HepG2 (cell line): Measurements from ENCODE around the gene RPL36AL. TPM values are rescaled to one million over a fixed set of nuclear protein-coding genes. Genes with fewer than 3 reads are reported as not detected.

Experiments used
- ELF3 ChIP-seq: IDR thresholded peaks from 2 replicates; pipeline ENCODE4 v1.6.1; 2016; ENCODE audit warnings: missing genetic modification reagents, missing compliant biosample characterization
- HOXA7 ChIP-seq: sonication (generic); formaldehyde crosslinking; IDR thresholded peaks from 2 replicates; pipeline ENCODE4 v1.8.1; 2022; ENCODE audit warnings: mild to moderate bottlenecking, missing genetic modification reagents, moderate library complexity
- NONO ChIP-seq, 2 experiments: fragments of 450-650 bp in 1 of 2; sonication (generic) in 1 of 2; formaldehyde crosslinking in 1 of 2; IDR thresholded peaks in 1 of 2; conservative IDR thresholded peaks in 1 of 2; 2 replicates each; pipeline versions ENCODE4 v1.6.1 to v1.8.0; 2017 to 2022; ENCODE audit warnings: mild to moderate bottlenecking in 1 of 2, missing genetic modification reagents in 1 of 2, moderate library complexity in 1 of 2
- NR2C2 ChIP-seq: sonication (generic); formaldehyde crosslinking; IDR thresholded peaks from 2 replicates; pipeline ENCODE4 v1.4.0; 2020; ENCODE audit warnings: missing genetic modification reagents, mild to moderate bottlenecking, moderate library complexity, borderline replicate concordance
- RBM39 ChIP-seq: fragments of 200-400 bp; formaldehyde crosslinking; IDR thresholded peaks from one replicate; pipeline ENCODE4 v1.6.1; 2018; ENCODE audit warnings: antibody characterized with exemption, mild to moderate bottlenecking, low read depth, low read length; ENCODE audit not compliant: poor library complexity, severe bottlenecking
- ZFY ChIP-seq: sonication (generic); formaldehyde crosslinking; IDR thresholded peaks from 2 replicates; pipeline ENCODE4 v1.4.0; 2020; ENCODE audit warnings: missing genetic modification reagents
- ZNF747 ChIP-seq: sonication (generic); formaldehyde crosslinking; IDR thresholded peaks from 2 replicates; pipeline ENCODE4 v1.8.1; 2023; ENCODE audit warnings: missing genetic modification reagents, mild to moderate bottlenecking, borderline replicate concordance
- polyA plus RNA-seq, 8 experiments: library from polyadenylated mRNA; depleted of rRNA in 3 of 8; stranded (reverse) in 7 of 8; unstranded in 1 of 8; fragments of >200 nt; fragmentation: Illumina TruSeq in 4 of 8; extraction: Trizol in 4 of 8; gene quantifications; 2 replicates each; pipeline versions ENCODE4 v1.2.1 to v1.2.3, GENCODE V29; 2011 to 2016; ENCODE audit warnings: low read depth in 4 of 8, missing spikeins in 1 of 8, mixed read lengths in 1 of 8; ENCODE audit not compliant: insufficient read depth in 1 of 8
- total RNA-seq, 5 experiments: library from RNA; depleted of rRNA; stranded (reverse); fragments of >200 nt; fragmentation: Illumina TruSeq; extraction: Trizol; gene quantifications; 2 replicates each; pipeline ENCODE4 v1.2.3, GENCODE V29; 2016; ENCODE audit warnings: low read depth in 1 of 5
- TF ChIP-seq, protein P1 (sequence below): sonication (generic); formaldehyde crosslinking; IDR thresholded peaks from 2 replicates; pipeline ENCODE4 v1.5.1; 2020; ENCODE audit warnings: mild to moderate bottlenecking, missing genetic modification reagents, borderline replicate concordance
- TF ChIP-seq, protein P2 (sequence below): sonication (generic); formaldehyde crosslinking; conservative IDR thresholded peaks from 2 replicates; pipeline ENCODE4 v1.4.0; 2020; ENCODE audit warnings: missing genetic modification reagents
- TF ChIP-seq, protein P3 (sequence below): IDR thresholded peaks from 2 replicates; pipeline ENCODE4 v1.6.1; 2016; ENCODE audit warnings: low read depth, borderline replicate concordance
- TF ChIP-seq, protein P4 (sequence below): sonication (generic); formaldehyde crosslinking; IDR thresholded peaks from 2 replicates; pipeline ENCODE4 v1.9.0; 2022; ENCODE audit warnings: low read depth, missing genetic modification reagents
- TF ChIP-seq, protein P5 (sequence below): sonication (generic); formaldehyde crosslinking; IDR thresholded peaks from 2 replicates; pipeline ENCODE4 v1.4.0; 2020; ENCODE audit warnings: missing genetic modification reagents, mild to moderate bottlenecking, borderline replicate concordance

RPL36AL gene
- total and polyA plus RNA-seq, 2 of the 13 experiments (the other 11 are each of a cell fraction or from before 2014, with no cell fraction given): 90.0 to 294 TPM

DNA sequence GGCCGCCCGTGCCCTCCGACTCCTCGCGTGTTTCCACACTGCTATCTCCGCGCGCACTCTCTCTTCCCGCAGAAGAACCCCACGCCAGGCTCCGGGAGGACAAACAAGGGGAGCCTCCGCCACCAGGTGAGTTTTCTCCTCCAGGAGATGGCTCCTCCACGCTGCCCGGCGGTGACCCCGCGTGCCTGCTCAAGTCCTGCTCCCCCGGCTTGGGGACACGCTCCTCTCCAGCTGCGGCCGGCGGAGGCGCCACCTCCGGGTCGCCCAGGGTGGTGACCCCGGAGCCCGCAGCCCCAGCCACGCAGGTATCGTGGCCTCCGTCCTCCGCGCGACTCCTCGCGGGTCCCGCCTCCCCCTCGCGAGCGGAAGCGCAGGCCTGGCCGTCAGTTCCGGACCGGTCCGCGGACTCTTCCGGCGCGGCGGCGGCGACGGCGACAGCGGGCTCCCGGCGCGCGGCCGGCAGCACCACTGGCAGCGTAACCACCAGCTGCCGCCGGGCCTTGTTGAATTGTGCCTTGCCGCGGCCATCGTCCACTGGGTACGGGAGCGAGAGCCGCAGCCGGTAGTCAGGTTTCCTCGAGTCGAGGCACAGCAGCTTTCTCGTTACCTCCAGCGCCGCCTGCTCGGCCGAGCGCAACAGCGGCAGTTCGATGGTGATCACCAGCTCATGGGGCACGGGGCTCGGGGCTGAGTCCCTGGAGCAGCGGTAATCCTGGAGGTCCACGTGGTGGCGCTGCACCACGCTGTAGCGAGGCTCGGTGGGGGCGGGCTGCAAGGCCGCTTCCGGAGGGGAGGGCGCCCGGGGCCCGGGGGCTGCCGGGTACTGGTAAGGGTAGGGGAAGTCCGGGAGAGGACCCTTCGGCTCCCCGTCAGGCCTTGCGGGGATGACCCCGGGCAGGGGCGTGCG, 13.5 kb upstream of the RPL36AL start (continued):
- TF ChIP-seq, protein P1, sequence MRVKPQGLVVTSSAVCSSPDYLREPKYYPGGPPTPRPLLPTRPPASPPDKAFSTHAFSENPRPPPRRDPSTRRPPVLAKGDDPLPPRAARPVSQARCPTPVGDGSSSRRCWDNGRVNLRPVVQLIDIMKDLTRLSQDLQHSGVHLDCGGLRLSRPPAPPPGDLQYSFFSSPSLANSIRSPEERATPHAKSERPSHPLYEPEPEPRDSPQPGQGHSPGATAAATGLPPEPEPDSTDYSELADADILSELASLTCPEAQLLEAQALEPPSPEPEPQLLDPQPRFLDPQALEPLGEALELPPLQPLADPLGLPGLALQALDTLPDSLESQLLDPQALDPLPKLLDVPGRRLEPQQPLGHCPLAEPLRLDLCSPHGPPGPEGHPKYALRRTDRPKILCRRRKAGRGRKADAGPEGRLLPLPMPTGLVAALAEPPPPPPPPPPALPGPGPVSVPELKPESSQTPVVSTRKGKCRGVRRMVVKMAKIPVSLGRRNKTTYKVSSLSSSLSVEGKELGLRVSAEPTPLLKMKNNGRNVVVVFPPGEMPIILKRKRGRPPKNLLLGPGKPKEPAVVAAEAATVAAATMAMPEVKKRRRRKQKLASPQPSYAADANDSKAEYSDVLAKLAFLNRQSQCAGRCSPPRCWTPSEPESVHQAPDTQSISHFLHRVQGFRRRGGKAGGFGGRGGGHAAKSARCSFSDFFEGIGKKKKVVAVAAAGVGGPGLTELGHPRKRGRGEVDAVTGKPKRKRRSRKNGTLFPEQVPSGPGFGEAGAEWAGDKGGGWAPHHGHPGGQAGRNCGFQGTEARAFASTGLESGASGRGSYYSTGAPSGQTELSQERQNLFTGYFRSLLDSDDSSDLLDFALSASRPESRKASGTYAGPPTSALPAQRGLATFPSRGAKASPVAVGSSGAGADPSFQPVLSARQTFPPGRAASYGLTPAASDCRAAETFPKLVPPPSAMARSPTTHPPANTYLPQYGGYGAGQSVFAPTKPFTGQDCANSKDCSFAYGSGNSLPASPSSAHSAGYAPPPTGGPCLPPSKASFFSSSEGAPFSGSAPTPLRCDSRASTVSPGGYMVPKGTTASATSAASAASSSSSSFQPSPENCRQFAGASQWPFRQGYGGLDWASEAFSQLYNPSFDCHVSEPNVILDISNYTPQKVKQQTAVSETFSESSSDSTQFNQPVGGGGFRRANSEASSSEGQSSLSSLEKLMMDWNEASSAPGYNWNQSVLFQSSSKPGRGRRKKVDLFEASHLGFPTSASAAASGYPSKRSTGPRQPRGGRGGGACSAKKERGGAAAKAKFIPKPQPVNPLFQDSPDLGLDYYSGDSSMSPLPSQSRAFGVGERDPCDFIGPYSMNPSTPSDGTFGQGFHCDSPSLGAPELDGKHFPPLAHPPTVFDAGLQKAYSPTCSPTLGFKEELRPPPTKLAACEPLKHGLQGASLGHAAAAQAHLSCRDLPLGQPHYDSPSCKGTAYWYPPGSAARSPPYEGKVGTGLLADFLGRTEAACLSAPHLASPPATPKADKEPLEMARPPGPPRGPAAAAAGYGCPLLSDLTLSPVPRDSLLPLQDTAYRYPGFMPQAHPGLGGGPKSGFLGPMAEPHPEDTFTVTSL (CRISPR knock-in tag): peak; percentile 48; the same call in 1 of the 2 replicates
- TF ChIP-seq, protein P2, sequence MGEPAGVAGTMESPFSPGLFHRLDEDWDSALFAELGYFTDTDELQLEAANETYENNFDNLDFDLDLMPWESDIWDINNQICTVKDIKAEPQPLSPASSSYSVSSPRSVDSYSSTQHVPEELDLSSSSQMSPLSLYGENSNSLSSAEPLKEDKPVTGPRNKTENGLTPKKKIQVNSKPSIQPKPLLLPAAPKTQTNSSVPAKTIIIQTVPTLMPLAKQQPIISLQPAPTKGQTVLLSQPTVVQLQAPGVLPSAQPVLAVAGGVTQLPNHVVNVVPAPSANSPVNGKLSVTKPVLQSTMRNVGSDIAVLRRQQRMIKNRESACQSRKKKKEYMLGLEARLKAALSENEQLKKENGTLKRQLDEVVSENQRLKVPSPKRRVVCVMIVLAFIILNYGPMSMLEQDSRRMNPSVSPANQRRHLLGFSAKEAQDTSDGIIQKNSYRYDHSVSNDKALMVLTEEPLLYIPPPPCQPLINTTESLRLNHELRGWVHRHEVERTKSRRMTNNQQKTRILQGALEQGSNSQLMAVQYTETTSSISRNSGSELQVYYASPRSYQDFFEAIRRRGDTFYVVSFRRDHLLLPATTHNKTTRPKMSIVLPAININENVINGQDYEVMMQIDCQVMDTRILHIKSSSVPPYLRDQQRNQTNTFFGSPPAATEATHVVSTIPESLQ (CRISPR knock-in tag): no peak; the same call in 1 of the 2 replicates
- TF ChIP-seq ZNF747 (CRISPR knock-in tag): peak; percentile 28; the same call in 1 of the 2 replicates
- peak; percentile 15 for TF ChIP-seq RBM39
- no peak for TF ChIP-seq ELF3 (CRISPR knock-in tag)
- TF ChIP-seq, protein P3, sequence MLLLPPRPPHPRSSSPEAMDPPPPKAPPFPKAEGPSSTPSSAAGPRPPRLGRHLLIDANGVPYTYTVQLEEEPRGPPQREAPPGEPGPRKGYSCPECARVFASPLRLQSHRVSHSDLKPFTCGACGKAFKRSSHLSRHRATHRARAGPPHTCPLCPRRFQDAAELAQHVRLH (CRISPR knock-in tag): peak; percentile 77; the same call in 1 of the 2 replicates
- peak; percentile 80 for TF ChIP-seq NR2C2 (CRISPR knock-in tag)
- peak; percentile 90 for TF ChIP-seq ZFY (CRISPR knock-in tag)
- TF ChIP-seq, protein P4, sequence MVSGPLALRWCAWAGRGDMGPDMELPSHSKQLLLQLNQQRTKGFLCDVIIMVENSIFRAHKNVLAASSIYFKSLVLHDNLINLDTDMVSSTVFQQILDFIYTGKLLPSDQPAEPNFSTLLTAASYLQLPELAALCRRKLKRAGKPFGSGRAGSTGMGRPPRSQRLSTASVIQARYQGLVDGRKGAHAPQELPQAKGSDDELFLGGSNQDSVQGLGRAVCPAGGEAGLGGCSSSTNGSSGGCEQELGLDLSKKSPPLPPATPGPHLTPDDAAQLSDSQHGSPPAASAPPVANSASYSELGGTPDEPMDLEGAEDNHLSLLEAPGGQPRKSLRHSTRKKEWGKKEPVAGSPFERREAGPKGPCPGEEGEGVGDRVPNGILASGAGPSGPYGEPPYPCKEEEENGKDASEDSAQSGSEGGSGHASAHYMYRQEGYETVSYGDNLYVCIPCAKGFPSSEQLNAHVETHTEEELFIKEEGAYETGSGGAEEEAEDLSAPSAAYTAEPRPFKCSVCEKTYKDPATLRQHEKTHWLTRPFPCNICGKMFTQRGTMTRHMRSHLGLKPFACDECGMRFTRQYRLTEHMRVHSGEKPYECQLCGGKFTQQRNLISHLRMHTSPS (CRISPR knock-in tag): no peak; the same call in 1 of the 2 replicates
- peak; percentile 50; the same call in 1 of the 2 replicates for TF ChIP-seq HOXA7
- TF ChIP-seq, protein P5, sequence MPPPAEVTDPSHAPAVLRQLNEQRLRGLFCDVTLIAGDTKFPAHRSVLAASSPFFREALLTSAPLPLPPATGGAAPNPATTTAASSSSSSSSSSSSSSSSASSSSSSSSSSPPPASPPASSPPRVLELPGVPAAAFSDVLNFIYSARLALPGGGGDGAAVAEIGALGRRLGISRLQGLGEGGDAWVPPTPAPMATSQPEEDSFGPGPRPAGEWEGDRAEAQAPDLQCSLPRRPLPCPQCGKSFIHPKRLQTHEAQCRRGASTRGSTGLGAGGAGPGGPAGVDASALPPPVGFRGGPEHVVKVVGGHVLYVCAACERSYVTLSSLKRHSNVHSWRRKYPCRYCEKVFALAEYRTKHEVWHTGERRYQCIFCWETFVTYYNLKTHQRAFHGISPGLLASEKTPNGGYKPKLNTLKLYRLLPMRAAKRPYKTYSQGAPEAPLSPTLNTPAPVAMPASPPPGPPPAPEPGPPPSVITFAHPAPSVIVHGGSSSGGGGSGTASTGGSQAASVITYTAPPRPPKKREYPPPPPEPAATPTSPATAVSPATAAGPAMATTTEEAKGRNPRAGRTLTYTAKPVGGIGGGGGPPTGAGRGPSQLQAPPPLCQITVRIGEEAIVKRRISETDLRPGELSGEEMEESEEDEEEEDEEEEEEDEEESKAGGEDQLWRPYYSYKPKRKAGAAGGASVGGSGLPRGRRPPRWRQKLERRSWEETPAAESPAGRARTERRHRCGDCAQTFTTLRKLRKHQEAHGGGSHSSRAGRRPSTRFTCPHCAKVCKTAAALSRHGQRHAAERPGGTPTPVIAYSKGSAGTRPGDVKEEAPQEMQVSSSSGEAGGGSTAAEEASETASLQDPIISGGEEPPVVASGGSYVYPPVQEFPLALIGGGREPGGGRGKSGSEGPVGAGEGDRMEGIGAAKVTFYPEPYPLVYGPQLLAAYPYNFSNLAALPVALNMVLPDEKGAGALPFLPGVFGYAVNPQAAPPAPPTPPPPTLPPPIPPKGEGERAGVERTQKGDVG (CRISPR knock-in tag): peak; percentile 55
- TF ChIP-seq NONO (IDR thresholded peaks at IDR 0.05): no peak
- peak; percentile 98 for TF ChIP-seq NONO (CRISPR knock-in tag; conservative IDR thresholded peaks at IDR 0.05)
